ENCODE measurements around the gene SETBP1.

Gene SETBP1

GRCh38 chr18:44724105-44724778 lies 43.6 kb downstream of the SETBP1 start:
- DNase-seq: no peak
- in situ Hi-C loops (cut with MboI; ENCODE audit: low pct_unique_long_range_greater_than_20kb, low sequenced_read_pairs): no loop called here

- peak; percentile 37 for DNase-seq
- in situ Hi-C loops (cut with MboI; ENCODE audit: low pct_unique_long_range_greater_than_20kb, low sequenced_read_pairs): no loop called here
Measured at GRCh38 chr18:44725300-44726058, 44.8 kb downstream of the SETBP1 start.

- no peak for DNase-seq
- in situ Hi-C loops (cut with MboI; ENCODE audit: low pct_unique_long_range_greater_than_20kb, low sequenced_read_pairs): no loop called here
Measured at GRCh38 chr18:44726059-44726421, 45.4 kb downstream of the SETBP1 start.

DNA sequence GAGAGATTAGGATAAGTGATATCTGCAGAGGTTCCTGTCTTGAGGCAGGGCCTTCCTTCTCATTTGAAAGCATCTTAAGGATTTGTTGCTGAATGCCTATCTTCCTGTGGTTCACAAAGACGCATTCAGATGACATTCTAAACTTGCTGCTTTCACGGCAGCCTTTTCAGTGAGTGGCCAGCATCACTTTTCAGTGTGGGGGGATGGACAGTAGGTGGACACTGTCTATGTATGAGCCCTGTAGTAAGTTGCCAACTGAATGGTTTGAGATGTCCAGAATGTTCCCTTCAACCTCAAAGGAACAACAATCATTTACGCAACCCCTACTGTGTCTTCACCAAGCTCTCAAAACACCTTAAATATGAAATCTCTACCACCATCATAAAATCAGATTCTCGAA lies 46.6 kb downstream of the SETBP1 start:
- in situ Hi-C loops (cut with MboI; ENCODE audit: low pct_unique_long_range_greater_than_20kb, low sequenced_read_pairs): no loop called here
- no peak for DNase-seq

- no peak for DNase-seq
- in situ Hi-C loops (cut with MboI; ENCODE audit: low pct_unique_long_range_greater_than_20kb, low sequenced_read_pairs): no loop called here
Measured at GRCh38 chr18:44729631-44730101, 49.0 kb downstream of the SETBP1 start.

DNA sequence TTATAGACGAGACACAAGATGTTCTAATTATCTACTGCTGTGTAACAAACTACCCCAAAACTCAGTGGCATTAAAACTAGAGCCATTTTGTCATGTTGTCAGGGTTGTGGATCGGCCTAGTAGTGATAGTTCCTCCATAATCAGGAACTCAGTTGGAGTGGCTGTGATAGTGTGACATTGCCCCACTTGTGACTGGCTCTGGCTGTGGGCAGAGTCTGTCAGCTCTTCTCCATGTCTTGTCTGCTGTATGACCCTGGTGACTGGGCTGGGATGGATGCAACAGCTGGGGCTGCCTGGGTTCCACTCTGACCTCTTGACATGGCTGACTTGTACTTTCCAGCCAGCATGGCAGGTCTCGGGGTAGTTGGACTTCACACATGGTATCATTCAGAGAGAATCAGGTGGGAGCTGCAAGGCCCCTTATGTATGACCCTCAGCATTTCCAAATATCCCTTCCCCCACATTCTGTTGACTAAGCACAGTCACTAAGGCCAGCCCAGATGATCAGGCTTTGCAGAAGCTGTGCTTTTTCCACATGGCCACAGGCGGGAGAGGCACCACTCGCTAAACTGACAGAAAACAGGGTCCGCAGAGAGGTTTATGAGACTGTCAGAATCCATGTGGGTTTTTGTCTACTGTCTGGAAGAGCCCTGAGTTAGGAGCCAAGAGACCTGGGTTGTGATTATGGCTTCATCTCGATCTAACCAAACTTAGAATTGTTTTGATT lies 50.3 kb downstream of the SETBP1 start:
- in situ Hi-C loops (cut with MboI; ENCODE audit: low pct_unique_long_range_greater_than_20kb, low sequenced_read_pairs): no loop called here
- no peak for DNase-seq

- in situ Hi-C loops (cut with MboI; ENCODE audit: low pct_unique_long_range_greater_than_20kb, low sequenced_read_pairs): no loop called here
- DNase-seq: no peak
Measured at GRCh38 chr18:44731530-44732237, 51.0 kb downstream of the SETBP1 start.

GRCh38 chr18:44732238-44732563 lies 51.5 kb downstream of the SETBP1 start:
- in situ Hi-C loops (cut with MboI; ENCODE audit: low pct_unique_long_range_greater_than_20kb, low sequenced_read_pairs): no loop called here
- DNase-seq: no peak

DNA sequence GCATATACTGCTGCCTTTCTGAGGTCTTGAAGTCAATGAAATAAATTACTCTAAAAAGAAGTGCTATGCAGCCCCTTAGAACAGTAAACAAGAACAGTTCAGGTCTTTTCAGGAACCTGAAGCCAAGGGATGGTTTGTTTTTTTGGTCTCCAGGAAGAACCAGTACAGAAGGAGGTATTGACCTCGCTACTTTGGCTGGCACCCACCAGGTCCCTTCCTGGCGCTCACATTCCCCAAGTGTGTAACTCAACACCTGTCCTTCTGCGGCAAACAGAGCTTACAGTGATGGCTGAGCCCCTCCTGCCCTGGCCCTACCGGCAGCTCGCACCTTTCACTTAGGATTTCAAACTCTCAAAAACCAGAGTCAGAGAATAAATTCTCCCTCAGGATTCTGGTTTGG lies 51.9 kb downstream of the SETBP1 start:
- no peak for DNase-seq
- in situ Hi-C loops (cut with MboI; ENCODE audit: low pct_unique_long_range_greater_than_20kb, low sequenced_read_pairs): no loop called here

GRCh38 chr18:44733069-44733753 lies 52.5 kb downstream of the SETBP1 start:
- in situ Hi-C loops (cut with MboI; ENCODE audit: low pct_unique_long_range_greater_than_20kb, low sequenced_read_pairs): no loop called here
- DNase-seq: peak; percentile 65

DNA sequence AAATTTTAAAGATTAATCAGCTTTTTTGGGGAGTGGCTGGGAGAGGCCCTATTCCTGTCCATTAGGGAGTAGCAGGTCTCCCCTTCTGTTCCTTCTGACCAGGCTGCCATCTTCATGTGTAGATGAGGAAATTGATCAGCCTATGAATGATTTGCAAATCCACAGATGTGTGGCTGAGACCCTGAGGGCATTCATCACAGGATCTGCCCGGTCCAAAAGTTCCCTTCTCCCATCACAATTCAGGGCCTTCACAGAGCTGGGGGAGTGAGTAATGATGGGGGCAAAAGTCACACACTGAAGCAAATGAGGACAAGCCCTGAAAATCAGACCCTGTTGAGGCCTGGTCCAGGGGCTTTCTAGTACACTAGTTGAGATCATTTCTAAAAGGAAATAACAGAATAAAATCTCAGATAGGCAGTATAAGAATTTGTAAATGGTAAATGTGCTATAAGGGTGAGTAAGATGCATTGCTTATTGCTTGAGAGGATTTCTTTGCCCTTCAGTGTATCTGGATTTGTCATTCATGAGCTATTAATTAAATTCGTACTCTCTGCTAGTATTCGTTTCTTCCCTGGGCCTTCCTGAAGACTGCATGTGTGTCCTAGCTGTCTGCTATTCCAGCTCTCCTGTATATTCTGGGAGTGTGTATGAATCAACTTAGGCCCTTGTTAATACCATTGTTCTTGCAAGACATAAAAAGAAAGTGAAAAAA lies 53.2 kb downstream of the SETBP1 start:
- DNase-seq: no peak
- in situ Hi-C loops (cut with MboI; ENCODE audit: low pct_unique_long_range_greater_than_20kb, low sequenced_read_pairs): no loop called here

DNA sequence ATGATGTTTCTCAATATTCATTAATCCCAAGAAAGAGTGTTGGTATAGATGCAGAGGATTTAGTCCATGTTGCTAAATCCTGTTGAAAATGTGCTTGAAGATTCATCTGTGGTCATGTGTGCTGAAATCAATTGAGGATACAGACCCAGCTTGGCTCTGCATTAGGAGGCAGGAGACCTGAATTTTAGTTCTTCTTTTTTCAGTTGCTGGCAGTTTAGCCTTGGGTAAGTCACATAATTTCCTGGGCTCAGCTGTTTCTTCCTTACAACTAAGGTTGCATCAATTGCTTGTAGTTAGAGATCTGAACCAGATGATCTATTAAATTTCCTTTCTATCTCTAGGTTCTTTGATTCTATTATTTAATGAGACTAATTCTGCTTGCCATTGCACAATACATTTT lies 54.4 kb downstream of the SETBP1 start:
- in situ Hi-C loops (cut with MboI; ENCODE audit: low pct_unique_long_range_greater_than_20kb, low sequenced_read_pairs): no loop called here
- DNase-seq: no peak

DNA sequence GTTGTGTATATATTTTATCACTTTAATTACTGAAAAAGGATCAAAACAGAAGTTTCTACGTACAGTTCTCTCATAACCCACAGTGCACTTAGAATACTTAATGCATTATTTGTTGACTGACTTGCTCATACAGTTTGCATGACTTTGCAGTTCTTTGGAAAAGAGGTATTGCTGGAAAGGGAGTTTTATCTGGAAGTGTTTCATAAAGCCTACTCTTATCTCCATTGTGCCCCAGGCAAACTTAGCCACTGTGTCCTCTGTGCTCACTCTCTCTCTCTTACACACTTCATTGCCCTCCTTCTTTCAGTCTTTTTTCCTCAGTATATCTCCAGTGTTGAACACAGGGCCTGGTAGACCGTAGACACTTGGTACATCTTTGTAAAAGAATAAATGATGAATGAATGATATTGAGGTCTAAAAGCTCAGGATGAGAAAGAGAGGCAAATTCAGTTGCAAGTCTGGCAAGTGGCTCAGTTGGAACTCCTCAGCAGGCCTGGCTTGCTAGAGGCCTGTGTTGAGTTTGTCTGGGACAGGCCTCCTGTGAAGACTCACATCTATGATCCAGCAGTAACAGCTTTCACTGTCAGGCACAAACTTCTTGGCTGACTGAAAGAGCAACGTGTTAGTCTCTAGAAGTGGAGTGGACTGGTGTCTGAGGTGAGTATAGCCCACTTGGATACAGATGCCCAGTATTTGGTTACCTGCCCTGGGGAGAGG lies 56.1 kb downstream of the SETBP1 start:
- no peak for DNase-seq
- in situ Hi-C loops (cut with MboI; ENCODE audit: low pct_unique_long_range_greater_than_20kb, low sequenced_read_pairs): no loop called here

DNA sequence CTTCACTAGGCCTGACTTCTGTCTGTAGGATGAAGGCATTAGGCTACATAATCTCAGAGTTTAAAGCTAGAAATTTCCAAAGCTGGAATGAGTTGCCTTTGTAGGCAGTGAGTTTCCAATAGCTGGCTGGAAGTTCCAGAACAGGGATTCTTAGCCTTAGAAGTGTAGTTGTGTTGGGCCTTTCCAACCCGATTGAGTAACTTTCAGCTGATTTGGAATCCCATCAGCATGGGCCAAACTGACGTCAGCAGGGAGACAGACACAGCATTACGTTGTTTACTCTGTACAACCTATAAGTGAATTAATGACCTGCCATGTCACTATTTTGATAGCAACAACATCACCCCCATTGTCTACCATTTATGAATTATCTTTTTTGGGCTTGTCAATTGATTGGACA lies 56.9 kb downstream of the SETBP1 start:
- in situ Hi-C loops (cut with MboI; ENCODE audit: low pct_unique_long_range_greater_than_20kb, low sequenced_read_pairs): no loop called here
- no peak for DNase-seq

DNA sequence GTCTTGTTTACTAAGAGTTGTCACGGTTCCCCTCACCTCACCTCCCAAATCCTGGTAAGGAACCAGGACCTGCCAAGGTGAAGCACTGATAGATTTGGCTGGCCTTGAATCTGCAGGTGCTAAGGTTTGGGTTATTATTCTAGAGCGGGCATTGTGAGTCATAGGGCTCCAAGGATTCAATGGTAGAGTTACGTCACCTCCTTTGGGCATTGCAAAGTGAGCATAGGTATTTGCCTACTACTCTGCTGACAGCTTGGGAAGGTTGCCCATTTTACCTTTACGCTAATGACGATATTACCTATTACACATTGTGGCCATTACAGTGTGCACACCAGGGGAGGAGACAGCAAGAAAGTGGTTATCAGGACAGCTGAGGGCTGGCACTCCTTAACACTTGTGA lies 59.3 kb downstream of the SETBP1 start:
- in situ Hi-C loops (cut with MboI; ENCODE audit: low pct_unique_long_range_greater_than_20kb, low sequenced_read_pairs): no loop called here
- no peak for DNase-seq

DNA sequence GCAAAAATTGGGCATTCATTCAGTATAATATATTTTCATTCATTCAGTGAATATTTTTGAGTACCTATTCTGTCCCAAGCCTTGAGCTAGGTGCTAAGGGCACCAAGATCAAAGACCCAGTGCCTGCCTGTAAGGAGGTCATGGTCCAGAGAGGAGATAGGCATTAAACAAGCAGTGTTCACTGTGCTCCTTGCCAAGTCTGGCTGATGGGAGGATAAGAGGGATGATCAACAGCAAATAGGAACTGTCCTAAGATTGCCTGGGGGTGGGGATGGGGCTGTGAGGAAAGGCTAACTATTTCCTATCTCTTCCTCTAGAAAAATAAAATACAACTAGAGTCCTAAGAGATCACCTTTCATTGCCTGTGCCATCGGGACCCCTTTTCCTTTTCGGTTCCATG lies 60.4 kb downstream of the SETBP1 start:
- in situ Hi-C loops (cut with MboI; ENCODE audit: low pct_unique_long_range_greater_than_20kb, low sequenced_read_pairs): no loop called here
- no peak for DNase-seq

GRCh38 chr18:44741511-44741910 lies 60.8 kb downstream of the SETBP1 start:
- in situ Hi-C loops (cut with MboI; ENCODE audit: low pct_unique_long_range_greater_than_20kb, low sequenced_read_pairs): no loop called here
- no peak for DNase-seq

GRCh38 chr18:44742126-44742525 lies 61.4 kb downstream of the SETBP1 start:
- in situ Hi-C loops (cut with MboI; ENCODE audit: low pct_unique_long_range_greater_than_20kb, low sequenced_read_pairs): no loop called here
- DNase-seq: no peak

All from KBM-7 (cell line).